ENCODE measurements around the gene FAF1.
"Not testable (repeated sequence)": the region's sequence is repeated elsewhere in the genome, so short reads cannot be mapped to it uniquely, and the experiment has no call there.

The FAF1 gene

GRCh38 chr1:50934838-50935237 is 25.2 kb downstream of the FAF1 start:
- Histone ChIP-seq H3K27ac (ENCODE audit: low read length) (no peak overlapping the region), H3K79me2 (ENCODE audit: low read length) (no peaks in the 10 kb centered on the region), H3K27me3 (ENCODE audit: low read depth, low read length) (no peaks in the 10 kb centered on the region), H3K4me1 (ENCODE audit: low read length) (peaks cover 17% of the 10 kb centered on the region), H3K4me2 (ENCODE audit: low read length) (no peak overlapping the region), H3K4me3 (ENCODE audit: low read length) (no peak overlapping the region), H3K9ac (ENCODE audit: low read length) (no peak overlapping the region), H4K20me1 (ENCODE audit: insufficient read depth, low read length) (no peaks in the 10 kb centered on the region), H2AFZ (ENCODE audit: low read depth, low read length) (no peak overlapping the region), H3K9me3 (ENCODE audit: insufficient read depth, low read length) (no peaks in the 10 kb centered on the region), H3K36me3 (replicated peaks; ENCODE audit: low read depth, low read length) (no peaks in the 10 kb centered on the region)
- TF ChIP-seq EZH2phosphoT487 (IDR thresholded peaks at IDR 0.05; ENCODE audit: low read depth), result no peak
- TF ChIP-seq, protein P1, sequence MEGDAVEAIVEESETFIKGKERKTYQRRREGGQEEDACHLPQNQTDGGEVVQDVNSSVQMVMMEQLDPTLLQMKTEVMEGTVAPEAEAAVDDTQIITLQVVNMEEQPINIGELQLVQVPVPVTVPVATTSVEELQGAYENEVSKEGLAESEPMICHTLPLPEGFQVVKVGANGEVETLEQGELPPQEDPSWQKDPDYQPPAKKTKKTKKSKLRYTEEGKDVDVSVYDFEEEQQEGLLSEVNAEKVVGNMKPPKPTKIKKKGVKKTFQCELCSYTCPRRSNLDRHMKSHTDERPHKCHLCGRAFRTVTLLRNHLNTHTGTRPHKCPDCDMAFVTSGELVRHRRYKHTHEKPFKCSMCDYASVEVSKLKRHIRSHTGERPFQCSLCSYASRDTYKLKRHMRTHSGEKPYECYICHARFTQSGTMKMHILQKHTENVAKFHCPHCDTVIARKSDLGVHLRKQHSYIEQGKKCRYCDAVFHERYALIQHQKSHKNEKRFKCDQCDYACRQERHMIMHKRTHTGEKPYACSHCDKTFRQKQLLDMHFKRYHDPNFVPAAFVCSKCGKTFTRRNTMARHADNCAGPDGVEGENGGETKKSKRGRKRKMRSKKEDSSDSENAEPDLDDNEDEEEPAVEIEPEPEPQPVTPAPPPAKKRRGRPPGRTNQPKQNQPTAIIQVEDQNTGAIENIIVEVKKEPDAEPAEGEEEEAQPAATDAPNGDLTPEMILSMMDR (IDR thresholded peaks at IDR 0.05; ENCODE audit: low read depth, low read length), result no peak

DNA sequence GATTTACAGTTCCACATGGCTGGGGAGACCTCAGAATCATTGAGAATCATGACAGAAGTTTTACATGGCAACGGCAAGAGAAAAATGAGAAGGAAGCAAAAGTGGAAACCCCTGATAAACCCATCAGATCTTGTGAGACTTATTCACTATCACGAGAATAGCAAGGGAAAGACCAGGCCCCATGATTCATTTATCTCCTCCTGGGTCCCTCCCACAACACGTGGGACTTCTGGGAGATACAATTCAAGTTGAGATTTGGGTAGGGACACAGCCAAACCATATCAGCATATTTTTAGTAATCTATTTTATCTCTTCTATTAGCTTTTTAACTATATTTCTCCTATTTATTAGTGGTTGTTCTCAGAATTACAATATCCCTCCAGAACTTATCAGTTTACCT is 26.3 kb downstream of the FAF1 start:
- peaks cover 17% of the 10 kb centered on the region for H3K4me1 ChIP-seq (ENCODE audit: low read length)
- not testable (repeated sequence) for H3K27ac ChIP-seq (ENCODE audit: low read length); H2AFZ ChIP-seq (ENCODE audit: low read depth, low read length); H3K79me2 ChIP-seq (ENCODE audit: low read length); H3K36me3 ChIP-seq (replicated peaks; ENCODE audit: low read depth, low read length); H3K9ac ChIP-seq (ENCODE audit: low read length); H3K9me3 ChIP-seq (ENCODE audit: insufficient read depth, low read length); H3K4me2 ChIP-seq (ENCODE audit: low read length); H3K4me3 ChIP-seq (ENCODE audit: low read length); H4K20me1 ChIP-seq (ENCODE audit: insufficient read depth, low read length); H3K27me3 ChIP-seq (ENCODE audit: low read depth, low read length)

DNA sequence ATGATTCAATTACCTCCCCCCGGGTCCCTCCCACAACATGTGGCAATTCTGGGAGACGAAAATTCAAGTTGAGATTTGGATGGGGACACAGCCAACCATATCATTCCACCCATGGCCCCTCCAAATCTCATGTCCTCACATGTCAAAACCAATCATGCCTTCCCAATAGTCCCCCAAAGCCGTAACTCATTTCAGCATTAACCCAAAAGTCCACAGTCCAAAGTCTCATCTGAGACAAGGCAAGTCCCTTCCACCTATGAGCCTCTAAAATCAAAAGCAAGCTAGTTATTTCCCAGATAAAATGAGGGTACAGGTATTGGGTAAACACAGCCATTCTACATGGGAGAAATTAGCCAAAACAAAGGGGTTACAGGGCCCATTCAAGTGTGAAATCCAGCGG is 28.0 kb downstream of the FAF1 start:
- H4K20me1 ChIP-seq (ENCODE audit: insufficient read depth, low read length); H3K27ac ChIP-seq (ENCODE audit: low read length); H3K9me3 ChIP-seq (ENCODE audit: insufficient read depth, low read length); H3K9ac ChIP-seq (ENCODE audit: low read length); H3K4me2 ChIP-seq (ENCODE audit: low read length); H3K36me3 ChIP-seq (replicated peaks; ENCODE audit: low read depth, low read length); H3K79me2 ChIP-seq (ENCODE audit: low read length); H3K27me3 ChIP-seq (ENCODE audit: low read depth, low read length); H2AFZ ChIP-seq (ENCODE audit: low read depth, low read length); H3K4me3 ChIP-seq (ENCODE audit: low read length): not testable (repeated sequence)
- peaks cover 17% of the 10 kb centered on the region for H3K4me1 ChIP-seq (ENCODE audit: low read length)

DNA sequence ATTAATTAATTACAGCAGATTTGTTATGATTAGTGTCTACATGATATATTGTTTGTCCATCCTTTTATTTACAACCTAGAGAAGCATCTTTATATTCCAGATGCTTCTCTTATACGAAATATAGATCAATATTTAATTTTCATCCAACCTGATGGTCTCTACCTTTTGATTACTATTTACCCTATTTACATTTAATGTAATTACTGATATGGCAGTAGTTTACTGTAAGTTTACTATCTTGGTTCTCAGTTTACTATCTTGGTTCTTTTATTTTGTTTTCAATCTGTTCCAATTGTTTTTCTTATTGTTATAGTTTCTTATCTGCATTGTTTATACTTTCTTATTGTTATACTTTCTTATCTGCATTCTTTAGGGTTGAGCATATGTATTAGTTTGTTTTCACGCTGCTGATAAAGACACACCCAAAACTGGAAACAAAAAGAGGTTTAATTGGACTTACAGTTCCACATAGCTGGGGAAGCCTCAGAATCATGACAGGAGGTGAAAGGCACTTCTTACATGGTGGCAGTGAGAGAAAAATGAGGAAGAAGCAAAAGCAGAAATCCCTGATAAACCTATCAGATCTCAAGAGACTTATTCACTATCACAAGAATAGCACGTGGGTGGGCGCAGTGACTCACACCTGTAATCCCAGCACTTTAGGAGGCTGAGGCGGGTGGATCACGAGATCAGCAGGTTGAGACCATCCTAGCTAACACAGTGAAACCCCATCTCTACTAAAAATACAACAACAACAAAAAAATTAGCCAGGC is 28.9 kb downstream of the FAF1 start:
- H3K27me3 ChIP-seq (ENCODE audit: low read depth, low read length), result no peaks in the 10 kb centered on the region
- H3K9me3 ChIP-seq (ENCODE audit: insufficient read depth, low read length), result no peaks in the 10 kb centered on the region
- no peak for TF ChIP-seq EZH2phosphoT487 (IDR thresholded peaks at IDR 0.05; ENCODE audit: low read depth)
- H2AFZ ChIP-seq (ENCODE audit: low read depth, low read length), result no peak overlapping the region
- no peaks in the 10 kb centered on the region for H3K36me3 ChIP-seq (replicated peaks; ENCODE audit: low read depth, low read length)
- no peak overlapping the region for H3K9ac ChIP-seq (ENCODE audit: low read length)
- no peak overlapping the region for H3K27ac ChIP-seq (ENCODE audit: low read length)
- H3K4me1 ChIP-seq (ENCODE audit: low read length), result peaks cover 17% of the 10 kb centered on the region
- H3K79me2 ChIP-seq (ENCODE audit: low read length), result no peaks in the 10 kb centered on the region
- H3K4me3 ChIP-seq (ENCODE audit: low read length), result no peak overlapping the region
- peak overlapping the region; percentile 6; the same call in 1 of the 2 replicates for H3K4me2 ChIP-seq (ENCODE audit: low read length)
- H4K20me1 ChIP-seq (ENCODE audit: insufficient read depth, low read length), result no peaks in the 10 kb centered on the region

DNA sequence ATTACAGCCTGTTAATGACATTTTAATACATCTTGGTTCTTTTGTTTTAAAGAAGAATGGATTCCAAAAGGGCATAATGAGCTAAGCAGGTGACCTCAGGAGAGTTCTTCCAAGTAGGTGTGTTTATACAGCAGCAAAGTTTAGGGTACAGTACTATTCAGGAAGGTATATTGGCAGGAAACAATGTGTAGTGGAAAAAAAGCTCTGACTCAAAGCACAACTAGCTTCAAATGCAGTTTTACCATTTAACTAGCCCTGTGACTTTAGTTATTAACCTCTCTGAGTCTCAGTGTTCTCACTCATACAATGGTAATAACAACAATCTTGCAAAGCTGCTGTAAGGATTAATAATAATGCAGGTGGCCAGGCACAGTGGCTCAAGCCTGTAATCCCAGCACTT is 29.9 kb downstream of the FAF1 start:
- Histone ChIP-seq H3K4me2 (ENCODE audit: low read length) (peak overlapping the region; percentile 24; the same call in 1 of the 2 replicates), H3K4me1 (ENCODE audit: low read length) (peaks cover 17% of the 10 kb centered on the region), H2AFZ (ENCODE audit: low read depth, low read length) (no peak overlapping the region), H3K27me3 (ENCODE audit: low read depth, low read length) (no peaks in the 10 kb centered on the region), H3K79me2 (ENCODE audit: low read length) (no peaks in the 10 kb centered on the region), H3K27ac (ENCODE audit: low read length) (no peak overlapping the region), H4K20me1 (ENCODE audit: insufficient read depth, low read length) (no peaks in the 10 kb centered on the region), H3K9me3 (ENCODE audit: insufficient read depth, low read length) (no peaks in the 10 kb centered on the region), H3K4me3 (ENCODE audit: low read length) (no peak overlapping the region), H3K36me3 (replicated peaks; ENCODE audit: low read depth, low read length) (no peaks in the 10 kb centered on the region), H3K9ac (ENCODE audit: low read length) (no peak overlapping the region)
- TF ChIP-seq, protein P1 (IDR thresholded peaks at IDR 0.05; ENCODE audit: low read depth, low read length), result no peak
- TF ChIP-seq EZH2phosphoT487 (IDR thresholded peaks at IDR 0.05; ENCODE audit: low read depth), result no peak

Data from OCI-LY3 (cell line).